Measurements from ENCODE around the gene CEP83. TPM values are rescaled to one million over a fixed set of nuclear protein-coding genes. Genes with fewer than 3 reads are reported as not detected.

Gene CEP83
- total RNA-seq, 1 experiment from 2014 or later: 19.2 TPM

DNA sequence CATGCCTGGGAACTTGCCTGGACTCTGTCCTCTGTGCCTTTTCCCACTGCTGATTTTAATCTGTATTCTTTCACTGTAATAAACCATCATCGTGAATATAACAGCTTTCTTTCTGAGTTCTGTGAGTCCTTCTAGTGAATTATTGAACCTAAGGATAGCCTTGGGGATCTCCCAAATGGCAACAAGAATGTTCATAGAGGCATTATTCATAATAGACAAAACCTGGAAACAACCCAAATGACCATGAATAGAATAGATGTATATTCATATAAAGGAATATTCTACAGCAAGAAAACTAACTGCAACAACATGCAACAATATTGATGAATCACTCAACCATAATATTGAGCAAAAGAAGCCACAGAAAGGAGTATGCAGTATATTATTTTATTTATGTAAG is 44.7 kb upstream of the CEP83 start:
- DNase-seq (ENCODE audit: low read depth, low spot score): no peak
- no peaks in the 10 kb centered on the region for H4K20me1 ChIP-seq (ENCODE audit: insufficient read depth)
- TF ChIP-seq EZH2phosphoT487 (IDR thresholded peaks at IDR 0.05; ENCODE audit: borderline replicate concordance): no peak
- TF ChIP-seq FOSL1 (IDR thresholded peaks at IDR 0.05; ENCODE audit: low read depth): no peak
- TF ChIP-seq TCF7L2 (IDR thresholded peaks at IDR 0.05; ENCODE audit: borderline replicate concordance, extremely low read depth, insufficient read depth, insufficient read length): no peak
- TF ChIP-seq, protein P1, sequence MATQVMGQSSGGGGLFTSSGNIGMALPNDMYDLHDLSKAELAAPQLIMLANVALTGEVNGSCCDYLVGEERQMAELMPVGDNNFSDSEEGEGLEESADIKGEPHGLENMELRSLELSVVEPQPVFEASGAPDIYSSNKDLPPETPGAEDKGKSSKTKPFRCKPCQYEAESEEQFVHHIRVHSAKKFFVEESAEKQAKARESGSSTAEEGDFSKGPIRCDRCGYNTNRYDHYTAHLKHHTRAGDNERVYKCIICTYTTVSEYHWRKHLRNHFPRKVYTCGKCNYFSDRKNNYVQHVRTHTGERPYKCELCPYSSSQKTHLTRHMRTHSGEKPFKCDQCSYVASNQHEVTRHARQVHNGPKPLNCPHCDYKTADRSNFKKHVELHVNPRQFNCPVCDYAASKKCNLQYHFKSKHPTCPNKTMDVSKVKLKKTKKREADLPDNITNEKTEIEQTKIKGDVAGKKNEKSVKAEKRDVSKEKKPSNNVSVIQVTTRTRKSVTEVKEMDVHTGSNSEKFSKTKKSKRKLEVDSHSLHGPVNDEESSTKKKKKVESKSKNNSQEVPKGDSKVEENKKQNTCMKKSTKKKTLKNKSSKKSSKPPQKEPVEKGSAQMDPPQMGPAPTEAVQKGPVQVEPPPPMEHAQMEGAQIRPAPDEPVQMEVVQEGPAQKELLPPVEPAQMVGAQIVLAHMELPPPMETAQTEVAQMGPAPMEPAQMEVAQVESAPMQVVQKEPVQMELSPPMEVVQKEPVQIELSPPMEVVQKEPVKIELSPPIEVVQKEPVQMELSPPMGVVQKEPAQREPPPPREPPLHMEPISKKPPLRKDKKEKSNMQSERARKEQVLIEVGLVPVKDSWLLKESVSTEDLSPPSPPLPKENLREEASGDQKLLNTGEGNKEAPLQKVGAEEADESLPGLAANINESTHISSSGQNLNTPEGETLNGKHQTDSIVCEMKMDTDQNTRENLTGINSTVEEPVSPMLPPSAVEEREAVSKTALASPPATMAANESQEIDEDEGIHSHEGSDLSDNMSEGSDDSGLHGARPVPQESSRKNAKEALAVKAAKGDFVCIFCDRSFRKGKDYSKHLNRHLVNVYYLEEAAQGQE (IDR thresholded peaks at IDR 0.05; ENCODE audit: low read depth): no peak
- TF ChIP-seq, protein P2, sequence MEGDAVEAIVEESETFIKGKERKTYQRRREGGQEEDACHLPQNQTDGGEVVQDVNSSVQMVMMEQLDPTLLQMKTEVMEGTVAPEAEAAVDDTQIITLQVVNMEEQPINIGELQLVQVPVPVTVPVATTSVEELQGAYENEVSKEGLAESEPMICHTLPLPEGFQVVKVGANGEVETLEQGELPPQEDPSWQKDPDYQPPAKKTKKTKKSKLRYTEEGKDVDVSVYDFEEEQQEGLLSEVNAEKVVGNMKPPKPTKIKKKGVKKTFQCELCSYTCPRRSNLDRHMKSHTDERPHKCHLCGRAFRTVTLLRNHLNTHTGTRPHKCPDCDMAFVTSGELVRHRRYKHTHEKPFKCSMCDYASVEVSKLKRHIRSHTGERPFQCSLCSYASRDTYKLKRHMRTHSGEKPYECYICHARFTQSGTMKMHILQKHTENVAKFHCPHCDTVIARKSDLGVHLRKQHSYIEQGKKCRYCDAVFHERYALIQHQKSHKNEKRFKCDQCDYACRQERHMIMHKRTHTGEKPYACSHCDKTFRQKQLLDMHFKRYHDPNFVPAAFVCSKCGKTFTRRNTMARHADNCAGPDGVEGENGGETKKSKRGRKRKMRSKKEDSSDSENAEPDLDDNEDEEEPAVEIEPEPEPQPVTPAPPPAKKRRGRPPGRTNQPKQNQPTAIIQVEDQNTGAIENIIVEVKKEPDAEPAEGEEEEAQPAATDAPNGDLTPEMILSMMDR (IDR thresholded peaks at IDR 0.05 in 2 of 3, conservative IDR thresholded peaks at IDR 0.05 in 1 of 3; ENCODE audit: borderline replicate concordance in 1 of 3, insufficient read depth in 1 of 3, low read depth in 2 of 3, low read length in 2 of 3): no peak
- no peak for TF ChIP-seq ZNF274 (IDR thresholded peaks at IDR 0.05; ENCODE audit: low read depth, low read length)
- TF ChIP-seq, protein P3, sequence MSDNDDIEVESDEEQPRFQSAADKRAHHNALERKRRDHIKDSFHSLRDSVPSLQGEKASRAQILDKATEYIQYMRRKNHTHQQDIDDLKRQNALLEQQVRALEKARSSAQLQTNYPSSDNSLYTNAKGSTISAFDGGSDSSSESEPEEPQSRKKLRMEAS (IDR thresholded peaks at IDR 0.05): no peak
- TF ChIP-seq CBX3 (IDR thresholded peaks at IDR 0.05; ENCODE audit: low read depth): no peak
- no peak for TF ChIP-seq RAD21 (IDR thresholded peaks at IDR 0.05; ENCODE audit: low read depth)
- TF ChIP-seq SRF (IDR thresholded peaks at IDR 0.05; ENCODE audit: low read depth): no peak
- TF ChIP-seq JUND (IDR thresholded peaks at IDR 0.05): no peak
- TF ChIP-seq POLR2A (IDR thresholded peaks at IDR 0.05; ENCODE audit: borderline replicate concordance, extremely low read depth, insufficient read depth, insufficient read length): no peak
- no peak for TF ChIP-seq EZH2 (IDR thresholded peaks at IDR 0.05)
- TF ChIP-seq SIN3A (IDR thresholded peaks at IDR 0.05; ENCODE audit: low read depth): no peak
- TF ChIP-seq ZBTB33 (IDR thresholded peaks at IDR 0.05; ENCODE audit: extremely low read depth, insufficient replicate concordance, low read length): no peak
- TF ChIP-seq POLR2AphosphoS5 (IDR thresholded peaks at IDR 0.05; ENCODE audit: low read depth, low read length): no peak
- H3K9me3 ChIP-seq (ENCODE audit: control insufficient read depth in 1 of 2, insufficient read depth in 1 of 2, low read depth in 1 of 2, low read length in 2 of 2): no peaks in the 10 kb centered on the region
- no peak overlapping the region for H3K27ac ChIP-seq (ENCODE audit: low read depth, low read length)
- no peaks in the 10 kb centered on the region for H3K4me1 ChIP-seq (ENCODE audit: control insufficient read depth in 1 of 2, insufficient read depth in 2 of 2, low read length in 2 of 2)
- no peaks in the 10 kb centered on the region for H3K27me3 ChIP-seq (ENCODE audit: insufficient read depth, low read length)
- no peak overlapping the region for H3K4me3 ChIP-seq (replicated peaks in 1 of 2; ENCODE audit: low read depth in 1 of 2, low read length in 2 of 2)
- ChIA-PET RAD21 (ENCODE audit: low non-redundant PET in 1 of 2, low total read pairs in 2 of 2, uncharacterized antibody in 2 of 2, unreplicated experiment in 2 of 2) (no interaction called here), POLR2A (no interaction called here), CTCF (no interaction called here)
- no TSS peak for BruUV-seq (replicated peaks)
- H3K4me2 ChIP-seq (ENCODE audit: low read length): no peak overlapping the region
- intact Hi-C loops (cut with micrococcal nuclease): no loop called here
- ATAC-seq: no peak
- H3K79me2 ChIP-seq (ENCODE audit: insufficient read depth, low read length): no peaks in the 10 kb centered on the region
- H3K9me2 ChIP-seq (ENCODE audit: insufficient read depth): no peaks in the 10 kb centered on the region
- H3K9ac ChIP-seq (ENCODE audit: low read length): no peak overlapping the region
- H3K36me3 ChIP-seq (ENCODE audit: control insufficient read depth in 1 of 2, insufficient read depth in 2 of 2, low read length in 2 of 2): no peaks in the 10 kb centered on the region
- H2AFZ ChIP-seq (ENCODE audit: low read depth, low read length, poor library complexity, severe bottlenecking): no peak overlapping the region

All from HCT116 (cell line).